NOMO-1 treated with dmso at 0.1 percent for 144 hours (cell line): ENCODE measurements around the gene TENM4.
A peak's percentile ranks its signal among the peaks of the same experiment; 100 is the strongest.

Experiments used
- DNase-seq: peaks from one replicate; lab custom pipeline; 2025; ENCODE audit not compliant: unreplicated experiment; lab: John Stamatoyannopoulos, UW

Gene TENM4

DNA sequence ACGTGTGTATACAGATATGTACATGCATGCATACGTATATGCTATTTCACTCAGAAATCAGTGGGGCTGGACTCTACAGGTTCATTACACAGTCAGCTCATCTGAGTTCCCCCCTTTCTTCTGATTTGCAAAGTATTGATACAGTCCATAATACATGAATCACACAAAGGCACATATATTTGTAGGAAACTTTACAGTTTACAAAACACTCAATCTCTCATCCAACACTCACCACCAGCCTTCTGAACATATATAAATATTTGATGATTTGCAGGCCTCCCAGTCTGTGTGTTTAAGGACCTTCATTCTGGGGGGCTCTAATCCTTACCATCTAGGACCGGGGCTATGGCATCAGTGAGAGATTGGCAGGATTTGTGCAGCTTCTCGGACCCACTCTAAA lies 293.8 kb downstream of the TENM4 start:
- no peak for DNase-seq

DNA sequence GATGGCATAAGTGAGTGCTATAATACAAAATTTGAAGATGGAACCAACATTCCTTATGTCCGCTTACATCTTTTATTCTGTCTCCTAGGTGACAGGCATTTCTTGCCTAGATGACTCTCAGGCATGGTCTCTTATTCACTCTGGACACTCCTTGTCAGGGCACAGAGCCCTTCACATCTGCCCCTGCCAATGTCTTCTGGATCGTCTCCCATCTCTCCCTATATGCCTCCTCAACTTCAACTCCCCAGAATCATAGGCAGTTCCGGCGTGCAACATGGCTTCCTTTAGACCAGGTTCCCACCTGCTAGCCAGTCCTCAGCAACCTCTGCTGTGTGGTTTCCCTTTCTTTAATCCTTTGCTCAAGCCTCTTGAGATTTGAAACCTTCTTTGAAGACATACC lies 300.9 kb downstream of the TENM4 start:
- DNase-seq, result peak; percentile 11

DNA sequence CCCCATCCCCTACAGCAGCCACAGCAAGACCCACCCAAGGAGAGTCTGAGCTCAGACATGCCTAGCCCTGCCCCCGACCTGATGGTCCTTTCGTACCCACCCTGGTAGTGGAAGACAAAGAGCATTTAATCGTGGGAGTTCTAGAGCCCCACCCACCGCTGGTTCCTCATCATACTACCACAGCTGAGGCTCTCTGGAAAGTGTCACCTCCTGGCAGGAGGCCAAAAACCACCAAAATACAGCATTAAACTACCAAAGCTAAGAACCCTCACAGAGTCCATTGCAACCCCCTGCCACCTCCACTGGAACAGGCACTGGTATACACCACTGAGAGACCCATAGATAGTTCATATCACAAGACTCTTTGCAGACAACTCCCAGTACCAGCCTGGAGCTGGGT lies 311.1 kb downstream of the TENM4 start:
- no peak for DNase-seq

DNA sequence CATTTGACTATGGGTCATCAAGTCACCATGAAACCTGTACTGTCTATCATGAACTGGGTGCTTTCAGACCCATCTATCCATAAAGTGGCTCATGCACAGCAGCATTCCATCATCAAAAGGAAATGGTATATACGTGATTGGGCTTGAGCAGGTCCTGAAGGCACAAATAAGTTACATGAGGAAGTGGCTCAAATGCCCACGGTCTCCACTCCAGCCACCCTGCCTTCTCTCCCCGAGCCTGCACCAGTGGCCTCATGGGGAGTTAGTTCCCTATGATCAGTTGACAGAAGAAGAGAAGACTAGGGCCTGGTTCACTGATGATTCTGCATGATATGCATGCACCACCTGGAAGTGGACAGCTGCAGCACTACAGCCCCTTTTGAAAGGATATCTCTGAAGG lies 312.5 kb downstream of the TENM4 start:
- no peak for DNase-seq

DNA sequence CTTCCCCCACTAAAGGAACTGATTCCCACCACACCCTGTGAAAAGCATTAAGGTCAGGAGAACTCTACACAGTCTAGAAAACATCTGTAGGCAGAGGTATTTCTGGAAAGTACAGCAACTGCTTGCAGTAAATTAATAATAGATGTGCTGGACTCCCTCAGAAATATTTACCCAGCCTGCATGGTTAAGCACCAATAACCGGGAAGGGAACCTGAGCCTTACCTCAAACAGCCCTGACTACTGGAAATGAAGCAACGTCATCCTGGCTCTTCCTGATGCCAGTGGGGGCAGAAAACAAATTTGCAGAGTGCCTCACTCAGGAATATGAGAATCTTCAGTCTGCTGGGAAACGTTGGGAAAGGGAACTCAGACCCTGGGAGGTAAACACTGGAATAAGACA lies 318.1 kb downstream of the TENM4 start:
- DNase-seq, result no peak

DNA sequence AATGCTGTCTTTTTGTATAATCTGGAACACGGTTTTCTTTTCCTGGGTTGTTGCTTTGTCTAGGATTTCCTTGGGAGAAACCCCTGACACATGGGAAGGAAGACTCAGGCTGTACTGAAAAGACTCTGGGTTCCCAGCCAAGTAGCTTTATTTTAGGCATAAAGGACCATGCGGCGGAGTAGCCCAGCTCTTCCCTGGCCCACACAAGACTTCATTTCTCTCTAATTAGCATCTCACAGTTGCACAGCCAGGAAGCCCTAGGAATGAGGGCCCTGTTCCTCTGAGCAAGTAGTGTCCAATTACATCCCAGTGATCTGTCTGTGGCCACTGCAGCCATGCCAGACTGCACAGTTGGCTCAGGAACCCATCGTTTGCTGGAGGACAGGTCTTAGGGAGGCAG lies 319.5 kb downstream of the TENM4 start:
- no peak for DNase-seq

DNA sequence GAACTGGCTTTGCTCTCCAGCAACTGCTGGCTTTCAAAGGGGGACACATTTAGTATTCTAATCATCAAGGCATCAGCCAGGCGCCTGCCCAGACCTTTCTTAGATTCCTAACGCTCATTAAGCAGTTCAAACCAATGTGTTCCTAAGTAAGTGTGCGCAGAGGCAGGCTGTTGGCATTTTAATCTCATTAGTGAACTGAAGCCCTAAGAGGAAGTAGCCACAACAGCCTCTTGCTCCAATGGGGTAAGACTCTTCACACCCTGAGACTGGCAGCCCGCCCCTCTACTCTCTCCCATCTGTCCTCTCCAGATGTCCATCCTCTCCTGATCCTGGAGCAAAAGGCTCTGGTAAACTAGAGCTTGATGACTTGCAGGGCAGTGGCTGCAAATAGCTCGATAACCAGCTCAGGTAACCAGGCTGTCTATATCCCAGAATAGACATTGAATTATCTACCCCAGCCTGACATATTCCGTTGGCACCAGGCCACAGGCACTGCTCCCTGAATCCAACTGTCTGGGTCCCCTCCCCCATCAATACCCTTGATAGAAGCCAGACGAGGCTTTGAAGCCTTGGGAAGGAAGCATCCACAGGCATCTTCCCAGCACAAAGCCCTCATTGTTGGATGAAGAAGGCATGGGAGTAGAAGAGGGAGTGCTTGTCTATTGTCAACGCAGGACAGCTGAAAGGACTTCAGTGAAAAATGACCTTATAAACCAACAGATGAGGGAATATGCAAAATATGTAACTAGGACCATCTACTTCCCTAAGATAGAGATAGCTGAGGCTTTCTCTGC lies 321.1 kb downstream of the TENM4 start:
- DNase-seq, result no peak

DNA sequence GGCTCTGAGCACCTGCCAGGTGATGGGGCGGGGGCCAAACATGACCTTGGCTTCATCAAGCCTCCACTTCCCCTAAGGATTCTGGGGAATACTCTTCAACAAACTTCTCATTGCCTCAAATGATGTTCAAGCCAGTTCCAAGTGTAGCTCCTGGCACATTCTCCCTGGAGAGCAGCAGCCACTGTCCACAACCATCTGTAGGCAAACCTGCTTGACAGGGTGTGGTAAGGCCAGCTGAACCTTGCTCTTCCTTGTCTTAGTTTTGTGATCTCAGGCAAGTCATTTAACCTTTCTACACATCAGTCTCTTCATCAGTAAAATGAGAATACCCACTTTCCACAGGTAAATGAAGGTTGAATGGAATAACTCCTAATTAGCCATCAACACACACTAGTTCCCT lies 323.3 kb downstream of the TENM4 start:
- DNase-seq, result no peak

DNA sequence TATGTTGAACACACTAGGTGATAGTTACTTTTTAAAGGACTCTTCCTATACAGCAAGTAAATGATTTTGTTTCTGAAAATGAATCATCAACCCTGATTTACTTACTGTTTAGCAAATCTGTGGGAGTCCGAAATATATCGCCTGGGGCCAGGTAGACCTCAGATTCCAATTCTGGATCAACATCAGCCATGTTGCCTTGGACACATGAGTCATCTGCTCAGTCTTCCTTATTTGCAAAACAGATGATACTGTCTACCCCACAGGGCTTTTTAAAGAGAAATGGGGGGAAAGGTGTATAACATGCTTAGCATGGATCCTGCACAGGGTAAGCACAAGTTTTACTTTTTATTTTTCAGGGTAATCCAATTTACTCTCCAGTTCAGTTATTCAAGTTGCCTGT lies 324.2 kb downstream of the TENM4 start:
- no peak for DNase-seq

DNA sequence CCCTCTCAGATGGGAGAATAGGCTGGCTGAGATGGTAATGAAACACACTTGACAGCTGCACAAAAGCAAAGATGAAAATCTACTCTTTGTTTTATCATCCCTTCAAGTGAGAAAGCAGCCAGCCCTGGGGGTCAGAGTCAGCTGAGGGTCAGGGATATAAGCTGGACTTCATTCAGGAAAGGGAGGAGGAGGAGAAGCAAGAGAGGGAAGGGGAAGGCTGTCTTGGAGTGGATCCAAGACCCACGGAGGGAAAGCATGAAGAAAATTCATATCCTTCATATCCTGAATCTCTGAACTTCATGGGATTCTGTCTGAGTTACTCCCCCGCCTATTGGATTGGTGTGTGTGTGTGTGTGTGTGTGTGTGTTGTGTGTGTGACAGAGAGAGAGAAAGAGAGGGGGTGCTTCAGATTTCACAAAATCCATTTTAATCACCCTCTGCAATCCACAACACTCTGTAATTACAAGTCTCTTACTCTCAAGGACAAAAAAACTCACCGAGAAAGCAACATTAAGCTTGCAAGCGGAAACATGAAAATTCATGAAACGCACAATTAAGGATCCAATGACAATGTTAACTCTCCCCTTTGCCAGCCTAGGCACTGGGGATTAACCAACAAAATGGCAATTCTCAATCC lies 327.7 kb downstream of the TENM4 start:
- DNase-seq, result no peak

DNA sequence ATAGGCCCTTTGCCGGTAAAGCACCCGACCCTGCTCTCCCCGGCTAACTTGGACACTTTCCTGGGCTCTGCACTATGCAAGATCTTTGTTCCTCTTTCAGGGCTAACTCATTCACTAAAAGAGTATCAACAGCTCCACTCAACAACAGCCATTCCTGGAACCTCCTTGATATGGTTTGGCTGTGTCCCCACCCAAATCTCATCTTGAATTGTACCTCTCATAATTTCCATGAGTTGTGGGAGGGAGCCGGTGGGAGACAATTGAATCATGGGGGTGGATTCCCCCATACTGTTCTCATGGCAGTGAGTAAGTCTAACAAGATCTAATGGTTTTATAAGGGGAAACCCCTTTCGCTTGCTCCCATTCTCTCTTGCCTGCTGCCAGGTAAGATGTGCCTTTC lies 330.0 kb downstream of the TENM4 start:
- no peak for DNase-seq

DNA sequence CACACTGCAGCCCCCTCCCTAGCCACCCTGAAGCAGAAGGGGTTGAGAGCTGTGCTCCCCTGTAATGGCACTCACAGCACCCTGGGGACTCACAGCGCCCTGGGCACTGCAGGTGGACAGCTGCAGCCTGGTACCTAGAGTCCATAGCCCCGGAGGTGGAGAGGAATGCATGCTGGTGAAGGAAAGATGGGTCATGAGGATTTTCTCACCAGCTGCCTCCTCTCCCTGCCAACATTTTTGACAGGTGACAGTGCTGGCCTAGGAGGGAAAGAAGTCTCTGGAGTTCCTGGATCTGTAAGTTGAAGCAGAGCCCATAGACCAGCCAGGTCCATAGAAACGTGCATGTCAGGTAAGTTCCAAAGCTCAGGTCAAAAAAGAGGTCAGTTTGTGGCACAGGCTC lies 330.5 kb downstream of the TENM4 start:
- no peak for DNase-seq

DNA sequence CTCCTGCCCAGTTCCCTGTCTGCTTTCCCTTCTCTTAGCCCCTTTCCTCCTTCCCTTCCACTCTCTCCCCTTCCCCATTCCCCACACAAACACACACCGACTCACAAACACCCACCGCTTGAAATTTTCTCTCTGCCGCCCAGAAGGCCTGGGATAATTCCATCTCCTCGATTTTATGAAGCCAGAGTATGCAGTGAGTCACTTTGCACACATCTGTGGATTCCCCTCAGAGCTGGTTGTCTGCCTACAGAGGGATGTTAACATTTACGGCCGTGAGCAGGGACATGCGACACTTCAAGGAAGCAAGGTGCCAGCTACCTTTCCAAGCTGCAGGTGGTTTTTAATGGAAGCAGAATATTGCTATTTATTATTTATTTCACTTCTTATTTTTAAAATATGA lies 332.0 kb downstream of the TENM4 start:
- DNase-seq, result no peak

DNA sequence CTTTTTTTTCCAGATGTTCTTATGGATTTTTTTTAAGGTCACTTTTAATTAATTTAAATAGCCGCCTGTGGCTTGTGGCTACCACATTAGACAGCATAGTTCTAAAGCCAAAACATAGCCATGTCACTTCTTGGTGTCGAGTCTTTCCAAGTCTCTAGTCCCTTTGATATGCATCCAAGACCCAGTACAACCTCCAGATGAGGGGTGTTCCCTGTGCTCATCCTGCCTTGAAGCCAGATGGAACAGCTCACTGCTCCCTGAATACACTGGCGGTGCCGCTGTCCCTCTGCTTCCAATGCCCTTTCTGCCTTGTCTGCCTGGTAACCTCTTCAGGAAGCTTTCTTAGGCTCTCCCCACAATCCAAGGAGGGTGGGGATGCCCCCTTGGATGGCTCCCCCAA lies 338.0 kb downstream of the TENM4 start:
- DNase-seq, result no peak

DNA sequence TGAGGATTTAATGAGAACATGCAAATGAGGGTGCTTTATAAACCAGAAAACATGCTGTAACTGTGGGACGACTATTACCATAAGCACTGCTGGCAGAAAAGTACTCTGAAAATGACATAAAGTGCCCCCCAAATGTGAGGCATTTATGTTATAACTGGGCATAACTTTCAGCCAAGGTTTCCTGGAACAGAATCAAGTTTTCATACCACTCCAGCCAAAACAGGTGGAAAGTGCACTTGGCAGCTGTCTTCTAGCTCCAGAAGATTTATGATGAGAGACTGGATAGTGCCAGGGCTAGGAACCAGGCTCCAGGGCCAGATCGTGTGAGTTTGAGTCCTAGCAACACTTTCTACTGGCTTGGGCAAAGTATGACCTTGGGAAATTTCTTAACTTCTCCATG lies 339.2 kb downstream of the TENM4 start:
- DNase-seq, result no peak

DNA sequence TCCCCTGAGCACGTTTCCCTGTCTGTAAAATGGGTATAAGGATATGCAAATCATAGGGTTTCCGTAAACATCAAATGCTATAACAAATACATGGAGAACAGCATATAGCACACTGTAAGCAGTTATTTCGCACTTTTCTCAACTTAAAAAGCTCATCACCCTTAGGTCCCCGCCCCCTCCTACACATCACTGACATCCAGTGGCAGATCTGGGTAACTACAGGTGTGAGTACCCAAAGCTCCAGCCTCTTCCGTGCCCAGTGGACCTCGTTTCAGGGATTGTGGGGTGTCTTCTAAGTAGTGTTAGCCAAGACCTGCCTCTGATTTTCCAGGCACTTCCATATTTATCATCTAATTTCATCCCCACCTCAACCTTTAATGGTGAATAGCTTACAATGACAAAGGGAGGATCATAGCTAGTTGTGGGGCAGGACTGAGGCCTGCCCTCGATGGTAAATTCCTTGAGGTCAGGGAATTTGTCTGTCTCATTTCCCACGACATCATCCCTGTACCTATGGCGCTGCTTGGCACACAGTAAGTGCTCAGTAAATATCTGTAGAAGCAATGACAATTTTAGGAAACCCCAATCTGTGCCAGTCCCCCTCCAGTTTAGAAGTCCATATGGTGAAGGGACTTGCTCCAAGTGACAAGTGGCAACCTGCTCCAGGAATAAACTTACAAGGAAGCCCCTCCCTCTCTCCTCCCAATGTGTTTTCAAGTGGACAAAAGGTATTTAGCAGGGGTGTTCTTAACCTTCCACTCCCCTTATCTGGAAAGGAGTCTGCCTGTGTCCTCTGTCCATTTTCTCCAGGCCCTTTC lies 340.5 kb downstream of the TENM4 start:
- peak; percentile 22 for DNase-seq

DNA sequence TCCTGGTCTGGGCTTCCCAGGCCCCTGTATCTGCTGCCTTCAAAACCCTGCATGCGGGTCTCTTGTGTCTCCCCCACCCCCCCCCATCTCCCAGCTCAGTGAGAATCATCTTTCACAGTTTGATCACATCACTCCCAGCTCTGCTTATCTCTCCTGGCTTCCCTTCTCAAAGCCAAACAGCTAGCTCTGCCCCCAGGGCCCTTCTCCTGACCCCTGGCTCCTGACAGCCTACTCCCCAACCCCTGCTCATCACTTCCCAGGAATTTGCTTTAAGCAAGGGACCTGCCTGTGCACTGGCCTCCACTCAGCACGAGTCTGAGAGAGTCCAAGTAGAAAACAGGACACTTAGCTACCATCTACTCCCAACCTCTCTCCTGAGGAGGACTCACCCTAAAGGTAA lies 342.7 kb downstream of the TENM4 start:
- DNase-seq, result no peak

DNA sequence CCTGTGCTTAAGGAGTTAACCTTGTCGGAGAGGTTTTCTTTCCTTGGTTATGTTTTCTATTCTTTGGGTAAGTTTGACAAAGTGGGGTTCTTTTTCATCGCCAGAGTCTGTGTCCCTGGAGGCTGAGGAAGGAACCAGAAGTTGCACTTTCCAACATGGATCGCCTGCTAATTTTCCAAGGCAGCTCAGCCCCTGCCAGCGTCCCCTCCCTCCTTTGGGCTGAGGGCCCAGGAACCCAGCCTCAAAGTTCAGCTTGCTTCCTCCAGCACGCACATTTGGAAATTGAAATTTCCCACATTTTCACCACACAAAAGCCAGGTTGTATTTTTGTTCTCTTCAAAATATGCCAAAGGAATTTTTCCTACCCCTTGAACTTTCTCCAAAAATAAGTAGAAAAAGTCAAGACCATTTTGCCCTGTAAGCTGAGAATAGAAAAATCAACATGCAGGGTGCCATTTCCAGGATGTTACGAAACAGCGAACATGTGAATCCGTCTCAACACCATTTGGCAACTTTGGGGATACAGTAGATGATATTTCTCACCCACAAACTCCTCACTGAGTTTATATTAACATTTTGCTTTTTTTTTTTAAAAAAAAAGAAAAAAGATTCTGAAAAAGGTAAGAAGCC lies 343.5 kb downstream of the TENM4 start:
- no peak for DNase-seq

DNA sequence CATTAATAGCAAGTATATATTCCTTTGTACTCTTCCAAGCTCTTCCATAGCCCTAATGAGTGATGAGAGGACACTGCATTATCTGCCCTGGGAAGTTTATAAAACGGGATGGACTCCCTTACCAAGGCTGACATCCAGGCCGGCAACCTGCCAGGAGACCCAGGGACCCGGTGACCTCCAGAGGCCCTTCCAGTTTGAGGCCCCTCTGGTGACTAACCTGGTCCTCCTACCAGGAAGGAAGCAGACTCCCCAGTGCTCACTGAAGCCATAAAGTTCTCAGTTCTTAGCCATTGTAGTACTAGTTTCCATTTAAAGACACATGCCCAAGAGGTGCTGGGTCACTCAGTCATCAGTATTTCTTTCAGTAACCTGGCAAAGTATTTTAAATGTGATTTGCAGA lies 345.4 kb downstream of the TENM4 start:
- DNase-seq, result no peak

DNA sequence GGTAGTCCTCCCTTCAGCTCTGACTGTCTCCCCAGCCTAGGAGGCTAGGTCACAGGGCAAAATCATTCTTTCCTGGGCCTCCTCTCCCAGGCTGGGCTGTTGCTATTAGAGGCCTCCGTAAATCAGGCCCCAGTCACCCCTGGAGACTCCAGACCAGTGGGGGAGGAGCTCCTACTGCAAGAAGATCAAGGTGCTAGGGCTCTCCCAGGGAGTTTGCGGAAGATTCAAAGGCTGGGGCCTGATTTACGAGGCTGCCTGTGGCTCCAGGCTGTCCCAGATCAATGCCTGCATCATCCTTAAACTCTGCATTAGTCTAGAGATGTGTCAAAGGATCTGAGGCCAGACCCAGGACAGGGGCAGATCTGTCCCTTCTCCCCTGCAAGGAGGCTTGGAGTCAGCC lies 346.2 kb downstream of the TENM4 start:
- no peak for DNase-seq

DNA sequence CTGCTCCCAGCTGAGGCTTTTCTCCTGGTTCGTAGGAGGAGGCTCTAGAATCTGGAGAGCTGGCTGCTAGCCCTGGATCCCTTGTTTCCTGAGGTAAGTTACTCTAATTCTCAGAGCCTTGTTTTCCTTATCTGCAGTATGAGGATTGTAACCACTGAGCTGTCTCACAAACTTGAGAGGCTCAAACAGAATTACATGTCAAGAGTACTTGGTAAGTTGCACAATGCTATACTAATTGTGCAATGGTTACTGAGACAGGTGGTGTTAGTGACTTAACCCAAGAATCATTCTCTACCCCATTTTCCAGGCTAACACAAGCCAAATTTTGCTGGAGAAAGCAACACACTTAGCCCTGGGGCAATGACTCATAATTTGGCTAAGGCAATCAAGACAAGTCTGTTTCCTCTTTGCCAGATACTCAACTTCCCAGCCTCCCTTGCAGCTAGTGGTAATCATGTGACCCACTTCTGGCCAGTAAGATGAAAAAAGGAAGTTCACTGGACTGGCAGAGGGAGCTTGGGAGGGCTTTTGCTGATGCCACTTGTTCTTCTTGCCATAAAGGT lies 348.0 kb downstream of the TENM4 start:
- peak; percentile 71 for DNase-seq
